HepG2 (cell line): ENCODE data around the gene RAB11FIP5. TPM values are rescaled to one million over a fixed set of nuclear protein-coding genes. Genes with fewer than 3 reads are reported as not detected.
A peak's percentile ranks its signal among the peaks of the same experiment; 100 is the strongest.

Experiments
- GMEB1 ChIP-seq: sonication (generic); formaldehyde crosslinking; IDR thresholded peaks from 2 replicates; pipeline ENCODE4 v1.5.1; 2020; ENCODE audit warnings: missing genetic modification reagents, mild to moderate bottlenecking, borderline replicate concordance
- HMG20A ChIP-seq: IDR thresholded peaks from 2 replicates; pipeline ENCODE4 v1.6.1; 2016; ENCODE audit warnings: borderline replicate concordance
- HOXA9 ChIP-seq: sonication (generic); formaldehyde crosslinking; IDR thresholded peaks from 2 replicates; pipeline ENCODE4 v1.8.1; 2022; ENCODE audit warnings: missing genetic modification reagents, mild to moderate bottlenecking, moderate library complexity, borderline replicate concordance
- KAT2B ChIP-seq: fragments of 150-350 bp; IDR thresholded peaks from 2 replicates; pipeline ENCODE4 v1.6.1; 2014; ENCODE audit warnings: low read depth, low read length, borderline replicate concordance
- NFIC ChIP-seq: IDR thresholded peaks from 2 replicates; pipeline ENCODE4 v1.6.1; 2012; ENCODE audit warnings: mild to moderate bottlenecking, low read length, inconsistent platforms
- PAF1 ChIP-seq: IDR thresholded peaks from 2 replicates; pipeline ENCODE4 v1.6.1; 2016; ENCODE audit warnings: missing genetic modification reagents, missing compliant biosample characterization
- XBP1 ChIP-seq: sonication (generic); formaldehyde crosslinking; IDR thresholded peaks from 2 replicates; pipeline ENCODE4 v1.5.0; 2020; ENCODE audit warnings: missing genetic modification reagents
- ZC3H4 ChIP-seq: sonication (generic); formaldehyde crosslinking; IDR thresholded peaks from 2 replicates; pipeline ENCODE4 v1.4.0; 2020; ENCODE audit warnings: missing genetic modification reagents, borderline replicate concordance
- ZFY ChIP-seq: sonication (generic); formaldehyde crosslinking; IDR thresholded peaks from 2 replicates; pipeline ENCODE4 v1.4.0; 2020; ENCODE audit warnings: missing genetic modification reagents
- ZNF24 ChIP-seq: fragments of 450-650 bp; IDR thresholded peaks from 2 replicates; pipeline ENCODE4 v1.6.1; 2017; ENCODE audit warnings: antibody characterized with exemption, mild to moderate bottlenecking
- ZNF253 ChIP-seq: sonication (generic); formaldehyde crosslinking; IDR thresholded peaks from 2 replicates; pipeline ENCODE4 v1.8.0; 2022; ENCODE audit warnings: mild to moderate bottlenecking, missing genetic modification reagents, borderline replicate concordance
- ZNF451 ChIP-seq: sonication (generic); formaldehyde crosslinking; IDR thresholded peaks from 2 replicates; pipeline ENCODE4 v1.5.0; 2020; ENCODE audit warnings: mild to moderate bottlenecking, missing genetic modification reagents
- ZNF589 ChIP-seq: sonication (generic); formaldehyde crosslinking; conservative IDR thresholded peaks from 2 replicates; pipeline ENCODE4 v1.8.0; 2022; ENCODE audit warnings: mild to moderate bottlenecking, moderate library complexity, missing genetic modification reagents
- ZNF891 ChIP-seq: sonication (generic); formaldehyde crosslinking; IDR thresholded peaks from 2 replicates; pipeline ENCODE4 v1.5.0; 2020; ENCODE audit warnings: mild to moderate bottlenecking, missing genetic modification reagents
- polyA plus RNA-seq, 8 experiments: library from polyadenylated mRNA; depleted of rRNA in 3 of 8; stranded (reverse) in 7 of 8; unstranded in 1 of 8; fragments of >200 nt; fragmentation: Illumina TruSeq in 4 of 8; extraction: Trizol in 4 of 8; gene quantifications; 2 replicates each; pipeline versions ENCODE4 v1.2.1 to v1.2.3, GENCODE V29; 2011 to 2016; ENCODE audit warnings: low read depth in 4 of 8, missing spikeins in 1 of 8, mixed read lengths in 1 of 8; ENCODE audit not compliant: insufficient read depth in 1 of 8
- total RNA-seq, 5 experiments: library from RNA; depleted of rRNA; stranded (reverse); fragments of >200 nt; fragmentation: Illumina TruSeq; extraction: Trizol; gene quantifications; 2 replicates each; pipeline ENCODE4 v1.2.3, GENCODE V29; 2016; ENCODE audit warnings: low read depth in 1 of 5
- TF ChIP-seq, protein P1 (sequence below): IDR thresholded peaks from 2 replicates; pipeline ENCODE4 v1.4.0; 2020; ENCODE audit warnings: mild to moderate bottlenecking, missing genetic modification reagents
- TF ChIP-seq, protein P2 (sequence below): sonication (generic); formaldehyde crosslinking; IDR thresholded peaks from 2 replicates; pipeline ENCODE4 v1.4.0; 2020; ENCODE audit warnings: missing genetic modification reagents, borderline replicate concordance
- TF ChIP-seq, protein P3 (sequence below): sonication (generic); formaldehyde crosslinking; IDR thresholded peaks from 2 replicates; pipeline ENCODE4 v1.4.0; 2020; ENCODE audit warnings: missing genetic modification reagents

The RAB11FIP5 gene
- total and polyA plus RNA-seq, 2 of the 13 experiments (the other 11 are each of a cell fraction or from before 2014, with no cell fraction given): 9.4 to 22.9 TPM

DNA sequence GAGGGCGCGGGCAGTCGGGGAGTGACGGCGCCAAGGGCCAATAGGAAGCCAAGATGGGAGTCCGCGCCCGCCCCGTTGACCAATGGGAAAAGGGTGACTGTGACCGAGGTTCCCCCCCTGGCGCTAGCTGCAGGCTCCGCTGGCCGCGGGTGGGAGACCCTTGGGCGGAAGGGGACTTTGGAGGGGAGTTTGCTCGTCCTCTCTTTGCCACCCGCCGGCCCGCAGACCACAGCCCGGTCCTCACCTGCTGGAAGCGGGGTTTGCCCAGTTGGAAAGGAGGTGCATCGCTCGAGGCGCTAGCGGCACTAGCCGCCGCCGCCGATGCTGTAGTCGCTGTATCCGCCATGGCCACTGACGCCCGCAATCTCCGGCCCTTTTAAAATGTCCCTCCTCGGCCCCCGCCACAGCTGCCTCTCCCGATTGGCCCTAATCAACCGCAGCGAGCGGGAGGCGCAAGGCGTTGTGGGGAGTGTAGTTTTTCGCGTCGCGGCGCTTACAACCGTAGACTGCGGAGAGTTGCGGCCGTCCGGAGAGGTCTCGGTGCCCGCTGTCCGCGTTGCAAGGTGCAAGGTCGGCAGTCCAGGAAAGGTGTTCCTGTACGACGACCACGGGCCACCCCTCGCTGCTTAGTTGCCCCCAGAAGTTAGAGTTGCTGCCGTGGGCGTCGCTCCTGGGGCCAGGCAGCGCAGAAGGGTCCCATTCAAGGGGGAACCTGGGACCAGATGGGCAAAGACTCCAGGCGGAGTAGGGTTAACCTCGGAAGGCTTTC, 41.2 kb downstream of the RAB11FIP5 start, which contains the start of gene SFXN5 (continued):
- TF ChIP-seq, protein P1, sequence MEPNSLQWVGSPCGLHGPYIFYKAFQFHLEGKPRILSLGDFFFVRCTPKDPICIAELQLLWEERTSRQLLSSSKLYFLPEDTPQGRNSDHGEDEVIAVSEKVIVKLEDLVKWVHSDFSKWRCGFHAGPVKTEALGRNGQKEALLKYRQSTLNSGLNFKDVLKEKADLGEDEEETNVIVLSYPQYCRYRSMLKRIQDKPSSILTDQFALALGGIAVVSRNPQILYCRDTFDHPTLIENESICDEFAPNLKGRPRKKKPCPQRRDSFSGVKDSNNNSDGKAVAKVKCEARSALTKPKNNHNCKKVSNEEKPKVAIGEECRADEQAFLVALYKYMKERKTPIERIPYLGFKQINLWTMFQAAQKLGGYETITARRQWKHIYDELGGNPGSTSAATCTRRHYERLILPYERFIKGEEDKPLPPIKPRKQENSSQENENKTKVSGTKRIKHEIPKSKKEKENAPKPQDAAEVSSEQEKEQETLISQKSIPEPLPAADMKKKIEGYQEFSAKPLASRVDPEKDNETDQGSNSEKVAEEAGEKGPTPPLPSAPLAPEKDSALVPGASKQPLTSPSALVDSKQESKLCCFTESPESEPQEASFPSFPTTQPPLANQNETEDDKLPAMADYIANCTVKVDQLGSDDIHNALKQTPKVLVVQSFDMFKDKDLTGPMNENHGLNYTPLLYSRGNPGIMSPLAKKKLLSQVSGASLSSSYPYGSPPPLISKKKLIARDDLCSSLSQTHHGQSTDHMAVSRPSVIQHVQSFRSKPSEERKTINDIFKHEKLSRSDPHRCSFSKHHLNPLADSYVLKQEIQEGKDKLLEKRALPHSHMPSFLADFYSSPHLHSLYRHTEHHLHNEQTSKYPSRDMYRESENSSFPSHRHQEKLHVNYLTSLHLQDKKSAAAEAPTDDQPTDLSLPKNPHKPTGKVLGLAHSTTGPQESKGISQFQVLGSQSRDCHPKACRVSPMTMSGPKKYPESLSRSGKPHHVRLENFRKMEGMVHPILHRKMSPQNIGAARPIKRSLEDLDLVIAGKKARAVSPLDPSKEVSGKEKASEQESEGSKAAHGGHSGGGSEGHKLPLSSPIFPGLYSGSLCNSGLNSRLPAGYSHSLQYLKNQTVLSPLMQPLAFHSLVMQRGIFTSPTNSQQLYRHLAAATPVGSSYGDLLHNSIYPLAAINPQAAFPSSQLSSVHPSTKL: peak; percentile 7; the same call in 1 of the 2 replicates
- TF ChIP-seq ZNF451 (CRISPR knock-in tag): no peak; the same call in 1 of the 2 replicates
- TF ChIP-seq ZFY (CRISPR knock-in tag): peak; percentile 71
- TF ChIP-seq HOXA9: no peak; the same call in 1 of the 2 replicates
- TF ChIP-seq XBP1 (CRISPR knock-in tag): peak; percentile 24; the same call in 1 of the 2 replicates
- TF ChIP-seq HMG20A (CRISPR knock-in tag): peak; percentile 23; the same call in 1 of the 2 replicates
- TF ChIP-seq, protein P2, sequence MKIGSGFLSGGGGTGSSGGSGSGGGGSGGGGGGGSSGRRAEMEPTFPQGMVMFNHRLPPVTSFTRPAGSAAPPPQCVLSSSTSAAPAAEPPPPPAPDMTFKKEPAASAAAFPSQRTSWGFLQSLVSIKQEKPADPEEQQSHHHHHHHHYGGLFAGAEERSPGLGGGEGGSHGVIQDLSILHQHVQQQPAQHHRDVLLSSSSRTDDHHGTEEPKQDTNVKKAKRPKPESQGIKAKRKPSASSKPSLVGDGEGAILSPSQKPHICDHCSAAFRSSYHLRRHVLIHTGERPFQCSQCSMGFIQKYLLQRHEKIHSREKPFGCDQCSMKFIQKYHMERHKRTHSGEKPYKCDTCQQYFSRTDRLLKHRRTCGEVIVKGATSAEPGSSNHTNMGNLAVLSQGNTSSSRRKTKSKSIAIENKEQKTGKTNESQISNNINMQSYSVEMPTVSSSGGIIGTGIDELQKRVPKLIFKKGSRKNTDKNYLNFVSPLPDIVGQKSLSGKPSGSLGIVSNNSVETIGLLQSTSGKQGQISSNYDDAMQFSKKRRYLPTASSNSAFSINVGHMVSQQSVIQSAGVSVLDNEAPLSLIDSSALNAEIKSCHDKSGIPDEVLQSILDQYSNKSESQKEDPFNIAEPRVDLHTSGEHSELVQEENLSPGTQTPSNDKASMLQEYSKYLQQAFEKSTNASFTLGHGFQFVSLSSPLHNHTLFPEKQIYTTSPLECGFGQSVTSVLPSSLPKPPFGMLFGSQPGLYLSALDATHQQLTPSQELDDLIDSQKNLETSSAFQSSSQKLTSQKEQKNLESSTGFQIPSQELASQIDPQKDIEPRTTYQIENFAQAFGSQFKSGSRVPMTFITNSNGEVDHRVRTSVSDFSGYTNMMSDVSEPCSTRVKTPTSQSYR (CRISPR knock-in tag): no peak; the same call in 1 of the 2 replicates
- TF ChIP-seq NFIC: no peak
- TF ChIP-seq ZNF589 (CRISPR knock-in tag): no peak
- TF ChIP-seq KAT2B: no peak
- no peak for TF ChIP-seq ZNF253 (CRISPR knock-in tag)
- TF ChIP-seq ZNF24: no peak
- no peak for TF ChIP-seq PAF1
- peak; percentile 57; the same call in 1 of the 2 replicates for TF ChIP-seq ZNF891
- TF ChIP-seq GMEB1 (CRISPR knock-in tag): peak; percentile 92
- TF ChIP-seq, protein P3, sequence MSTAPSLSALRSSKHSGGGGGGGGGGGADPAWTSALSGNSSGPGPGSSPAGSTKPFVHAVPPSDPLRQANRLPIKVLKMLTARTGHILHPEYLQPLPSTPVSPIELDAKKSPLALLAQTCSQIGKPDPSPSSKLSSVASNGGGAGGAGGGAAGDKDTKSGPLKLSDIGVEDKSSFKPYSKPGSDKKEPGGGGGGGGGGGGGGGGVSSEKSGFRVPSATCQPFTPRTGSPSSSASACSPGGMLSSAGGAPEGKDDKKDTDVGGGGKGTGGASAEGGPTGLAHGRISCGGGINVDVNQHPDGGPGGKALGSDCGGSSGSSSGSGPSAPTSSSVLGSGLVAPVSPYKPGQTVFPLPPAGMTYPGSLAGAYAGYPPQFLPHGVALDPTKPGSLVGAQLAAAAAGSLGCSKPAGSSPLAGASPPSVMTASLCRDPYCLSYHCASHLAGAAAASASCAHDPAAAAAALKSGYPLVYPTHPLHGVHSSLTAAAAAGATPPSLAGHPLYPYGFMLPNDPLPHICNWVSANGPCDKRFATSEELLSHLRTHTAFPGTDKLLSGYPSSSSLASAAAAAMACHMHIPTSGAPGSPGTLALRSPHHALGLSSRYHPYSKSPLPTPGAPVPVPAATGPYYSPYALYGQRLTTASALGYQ (CRISPR knock-in tag): peak; percentile 14; the same call in 1 of the 2 replicates
- TF ChIP-seq ZC3H4 (CRISPR knock-in tag): no peak
